GM12874 (cell line): ENCODE measurements around the gene TTYH2.

ENCODE experiments used
- CTCF ChIP-seq: IDR thresholded peaks from 2 replicates; pipeline ENCODE4 v1.5.1; 2011; ENCODE audit warnings: low read depth, mild to moderate bottlenecking, control low read depth, low read length, moderate library complexity; ENCODE audit not compliant: insufficient read depth

TTYH2 gene

DNA sequence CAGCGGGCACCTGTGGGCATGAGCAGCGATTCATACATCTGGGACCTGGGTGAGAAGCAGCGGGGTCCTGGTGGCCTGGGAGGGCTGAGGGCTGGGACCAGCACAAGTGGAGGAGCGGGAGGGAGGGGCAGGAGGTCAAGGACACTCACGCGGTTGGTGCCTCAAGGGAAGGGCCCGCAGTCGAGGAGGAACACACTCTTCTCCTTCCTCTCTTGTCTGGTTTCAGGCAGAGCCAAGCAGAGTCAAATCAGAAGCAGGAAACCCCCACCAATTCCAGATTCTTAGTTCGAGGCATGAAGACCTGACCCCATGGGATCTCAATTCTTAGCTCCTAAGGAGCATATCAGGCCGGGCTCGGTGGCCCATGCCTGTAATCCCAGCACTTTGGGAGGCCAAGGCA is 76.3 kb downstream of the TTYH2 start:
- TF ChIP-seq CTCF: no peak

- TF ChIP-seq CTCF: no peak
These were observed 77.0 kb downstream of the TTYH2 start for GRCh38 chr17:74290340-74290739.

GRCh38 chr17:74292495-74292894 is 79.1 kb downstream of the TTYH2 start:
- TF ChIP-seq CTCF: no peak

- no peak for TF ChIP-seq CTCF
These were observed 82.5 kb downstream of the TTYH2 start for GRCh38 chr17:74295625-74296547.

DNA sequence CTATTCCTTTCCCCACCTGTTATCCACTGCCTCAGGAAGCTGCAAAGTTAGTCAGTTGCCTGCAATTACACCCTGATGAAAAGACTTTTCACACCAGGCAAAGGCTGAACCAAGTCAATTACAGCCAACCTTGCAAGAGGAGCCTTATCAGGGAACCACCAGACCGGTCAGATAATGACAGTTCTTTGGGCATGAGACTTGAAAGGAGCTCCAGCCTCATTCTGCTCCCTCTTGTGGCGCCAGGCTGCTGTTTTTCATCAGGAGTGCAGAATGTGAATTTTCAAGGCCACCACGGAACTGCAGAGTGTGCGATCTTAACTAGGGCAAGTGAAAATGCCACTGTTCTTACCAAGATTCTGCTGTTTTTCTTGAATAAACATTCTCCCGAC is 83.2 kb downstream of the TTYH2 start:
- TF ChIP-seq CTCF: peak; percentile 48

DNA sequence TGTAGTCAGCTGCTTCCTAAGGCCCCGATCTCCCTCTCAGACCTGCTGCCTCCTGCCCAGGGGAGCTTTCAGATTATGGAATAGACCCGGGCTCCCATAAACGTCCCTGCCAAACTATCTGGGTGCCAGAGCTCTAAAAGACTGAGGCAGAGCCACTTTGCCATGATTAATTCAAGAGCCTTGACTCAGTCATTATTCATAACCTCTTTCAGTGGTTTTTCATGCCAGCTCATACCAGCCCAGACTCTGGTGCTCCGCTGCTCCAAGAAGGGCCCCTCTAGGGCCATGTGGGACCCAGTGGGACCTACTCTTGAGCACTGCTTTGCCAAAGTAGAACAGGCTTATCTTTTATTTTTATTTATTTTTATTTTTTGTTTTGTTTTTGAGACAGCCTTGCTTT is 84.6 kb downstream of the TTYH2 start:
- TF ChIP-seq CTCF: no peak

DNA sequence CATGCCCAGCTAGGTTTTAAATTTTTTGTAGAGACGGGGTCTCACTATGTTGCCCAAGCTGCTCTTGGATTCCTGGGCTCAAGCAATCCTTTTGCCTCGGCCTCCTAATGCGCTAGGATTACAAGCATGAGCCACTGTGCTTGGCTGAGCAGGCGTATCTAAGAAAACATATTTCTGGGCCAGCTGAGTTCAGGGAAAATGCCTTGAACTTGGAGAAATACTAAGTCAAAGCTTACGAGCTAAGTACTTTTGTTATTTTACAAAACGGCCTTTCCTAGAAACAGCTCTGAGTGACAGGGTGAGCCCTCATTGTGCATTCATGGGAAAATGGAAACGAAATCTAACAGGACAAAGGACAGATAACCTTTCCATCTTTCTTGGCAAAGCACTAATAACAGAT is 85.4 kb downstream of the TTYH2 start:
- TF ChIP-seq CTCF: no peak
